ENCODE measurements around the gene RYR3. TPM values are rescaled to one million over a fixed set of nuclear protein-coding genes. Genes with fewer than 3 reads are reported as not detected.

The RYR3 gene
- total RNA-seq, 4 donors from 2014 or later: 3.7 to 7.2 (median 4.5) TPM

DNA sequence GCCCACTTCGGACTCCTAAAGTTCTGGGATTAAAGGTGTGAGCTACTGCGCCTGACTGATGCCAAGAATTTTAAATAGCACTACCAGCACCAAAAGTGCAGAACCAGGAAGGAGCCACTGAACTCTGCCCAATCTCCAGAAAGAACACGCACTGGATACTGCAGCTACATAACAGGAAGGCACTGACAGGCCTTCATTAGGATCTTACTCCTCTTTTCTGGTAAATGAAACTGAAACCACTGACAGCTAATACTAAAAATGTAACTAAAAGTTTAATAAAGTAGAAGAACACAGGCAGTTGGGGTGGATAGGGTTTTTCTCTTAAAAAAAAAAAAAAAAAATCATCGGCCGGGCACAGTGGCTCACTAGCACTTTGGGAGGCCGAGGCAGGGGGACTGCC, 583.4 kb downstream of the RYR3 start:
- no peak for DNase-seq (ENCODE audit: extremely low spot score)
- no peaks in the 10 kb centered on the region for H3K9me3 ChIP-seq
- TF ChIP-seq POLR2AphosphoS5 (IDR thresholded peaks at IDR 0.05) (no peak), EP300 (IDR thresholded peaks at IDR 0.05) (no peak), POLR2A (IDR thresholded peaks at IDR 0.05; ENCODE audit: low read depth) (no peak)
- TF ChIP-seq, protein P1, sequence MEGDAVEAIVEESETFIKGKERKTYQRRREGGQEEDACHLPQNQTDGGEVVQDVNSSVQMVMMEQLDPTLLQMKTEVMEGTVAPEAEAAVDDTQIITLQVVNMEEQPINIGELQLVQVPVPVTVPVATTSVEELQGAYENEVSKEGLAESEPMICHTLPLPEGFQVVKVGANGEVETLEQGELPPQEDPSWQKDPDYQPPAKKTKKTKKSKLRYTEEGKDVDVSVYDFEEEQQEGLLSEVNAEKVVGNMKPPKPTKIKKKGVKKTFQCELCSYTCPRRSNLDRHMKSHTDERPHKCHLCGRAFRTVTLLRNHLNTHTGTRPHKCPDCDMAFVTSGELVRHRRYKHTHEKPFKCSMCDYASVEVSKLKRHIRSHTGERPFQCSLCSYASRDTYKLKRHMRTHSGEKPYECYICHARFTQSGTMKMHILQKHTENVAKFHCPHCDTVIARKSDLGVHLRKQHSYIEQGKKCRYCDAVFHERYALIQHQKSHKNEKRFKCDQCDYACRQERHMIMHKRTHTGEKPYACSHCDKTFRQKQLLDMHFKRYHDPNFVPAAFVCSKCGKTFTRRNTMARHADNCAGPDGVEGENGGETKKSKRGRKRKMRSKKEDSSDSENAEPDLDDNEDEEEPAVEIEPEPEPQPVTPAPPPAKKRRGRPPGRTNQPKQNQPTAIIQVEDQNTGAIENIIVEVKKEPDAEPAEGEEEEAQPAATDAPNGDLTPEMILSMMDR (IDR thresholded peaks at IDR 0.05): no peak
- intact Hi-C loops (cut with DNase I): no loop called here
- WGBS: 92% methylated on average over 6 of the region's 6 CpGs
- peaks cover 0 to 4% (median 0%) of the 10 kb centered on the region in 4 donors for H3K4me1 ChIP-seq
- no peaks in the 10 kb centered on the region for H3K27me3 ChIP-seq
- H3K36me3 ChIP-seq: no peaks in the 10 kb centered on the region
- no peak overlapping the region for H3K4me3 ChIP-seq
- H3K27ac ChIP-seq (replicated peaks in 1 of 4): no peak overlapping the region

DNA sequence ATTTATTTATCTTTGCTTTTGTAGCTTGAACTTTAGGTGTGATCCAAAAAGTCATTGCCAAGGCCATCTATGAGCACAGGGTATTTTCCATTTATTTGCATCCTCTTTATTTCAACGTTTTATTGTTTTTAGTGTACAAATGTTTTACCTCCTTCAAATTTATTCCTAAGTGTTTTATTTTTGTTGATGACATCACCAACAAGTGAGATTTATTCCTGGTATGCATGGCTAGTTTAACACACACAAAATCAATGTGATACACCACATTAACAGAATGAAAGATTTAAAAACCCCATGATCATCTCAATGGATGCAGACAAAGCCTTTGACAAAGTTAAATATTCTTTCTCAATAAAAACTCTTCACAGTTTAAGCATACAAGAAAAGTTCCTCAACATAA, 591.3 kb downstream of the RYR3 start:
- DNase-seq (ENCODE audit: extremely low spot score): no peak
- no peak for TF ChIP-seq POLR2A (IDR thresholded peaks at IDR 0.05; ENCODE audit: low read depth)
- TF ChIP-seq EP300 (IDR thresholded peaks at IDR 0.05): no peak
- no peak for TF ChIP-seq POLR2AphosphoS5 (IDR thresholded peaks at IDR 0.05)
- TF ChIP-seq, protein P1 (IDR thresholded peaks at IDR 0.05): no peak
- Histone ChIP-seq H3K27me3 (no peaks in the 10 kb centered on the region), H3K4me1 (peaks cover 0 to 4% (median under 1%) of the 10 kb centered on the region in 4 donors), H3K9me3 (no peaks in the 10 kb centered on the region), H3K27ac (replicated peaks in 1 of 4) (no peak overlapping the region), H3K36me3 (no peaks in the 10 kb centered on the region), H3K4me3 (no peak overlapping the region)
- WGBS: 0% methylated on average over 1 of the region's 1 CpG
- intact Hi-C loops (cut with DNase I): no loop called here

DNA sequence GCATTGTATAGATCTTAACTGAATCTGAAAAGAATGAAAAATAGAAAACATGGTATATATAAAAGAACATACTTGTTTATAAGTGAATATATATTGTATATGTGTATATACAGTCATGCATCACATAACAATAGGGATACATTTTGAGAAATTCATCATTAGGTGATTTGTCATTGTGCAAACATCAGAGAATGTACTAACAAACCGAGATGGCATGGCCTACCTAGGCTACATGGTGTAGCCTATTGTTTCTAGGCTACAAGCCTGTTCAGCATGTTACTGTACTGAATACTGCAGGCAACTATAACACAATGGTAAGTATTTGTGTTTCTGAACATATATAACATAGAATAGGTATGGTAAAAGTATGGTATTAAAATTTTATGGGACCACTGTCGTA, 592.9 kb downstream of the RYR3 start:
- intact Hi-C loops (cut with DNase I): no loop called here
- Histone ChIP-seq H3K4me1 (peaks cover 0 to 7% (median 5%) of the 10 kb centered on the region in 4 donors), H3K27me3 (no peaks in the 10 kb centered on the region), H3K27ac (replicated peaks in 1 of 4) (no peak overlapping the region), H3K9me3 (no peaks in the 10 kb centered on the region), H3K36me3 (no peaks in the 10 kb centered on the region), H3K4me3 (no peak overlapping the region)
- DNase-seq (ENCODE audit: extremely low spot score): no peak
- 94% methylated on average over 2 of the region's 2 CpGs for WGBS
- TF ChIP-seq EP300 (IDR thresholded peaks at IDR 0.05) (no peak), POLR2A (IDR thresholded peaks at IDR 0.05; ENCODE audit: low read depth) (no peak), POLR2AphosphoS5 (IDR thresholded peaks at IDR 0.05) (no peak)
- TF ChIP-seq, protein P1 (IDR thresholded peaks at IDR 0.05): no peak

DNA sequence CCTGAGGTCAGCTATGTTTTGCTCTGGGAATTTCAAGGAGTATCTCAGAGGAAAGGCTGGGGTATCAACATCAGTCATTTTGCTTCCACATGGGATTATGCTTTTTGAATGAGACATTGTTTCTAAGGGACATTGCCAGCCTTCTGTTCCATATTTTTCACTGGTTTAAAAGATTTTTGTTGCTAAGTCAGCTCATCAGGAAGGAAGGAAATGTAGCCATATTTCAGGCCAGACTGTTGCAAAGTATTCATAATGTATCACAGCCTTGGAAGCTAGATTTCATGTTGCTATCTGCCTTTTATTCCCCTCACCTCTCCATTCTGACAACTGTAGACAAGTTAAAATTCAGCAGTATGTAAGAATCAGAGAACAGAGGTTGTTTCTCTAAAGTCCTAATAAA, 596.6 kb downstream of the RYR3 start:
- no peaks in the 10 kb centered on the region for H3K27me3 ChIP-seq
- H3K27ac ChIP-seq (replicated peaks in 1 of 4): no peak overlapping the region
- peaks cover 0 to 7% (median 5%) of the 10 kb centered on the region in 4 donors for H3K4me1 ChIP-seq
- H3K9me3 ChIP-seq: no peaks in the 10 kb centered on the region
- TF ChIP-seq EP300 (IDR thresholded peaks at IDR 0.05): no peak
- TF ChIP-seq, protein P1 (IDR thresholded peaks at IDR 0.05): no peak
- no peak for TF ChIP-seq POLR2AphosphoS5 (IDR thresholded peaks at IDR 0.05)
- TF ChIP-seq POLR2A (IDR thresholded peaks at IDR 0.05; ENCODE audit: low read depth): no peak
- DNase-seq (ENCODE audit: extremely low spot score): no peak
- intact Hi-C loops (cut with DNase I): no loop called here
- H3K36me3 ChIP-seq: no peaks in the 10 kb centered on the region
- H3K4me3 ChIP-seq: no peak overlapping the region

DNA sequence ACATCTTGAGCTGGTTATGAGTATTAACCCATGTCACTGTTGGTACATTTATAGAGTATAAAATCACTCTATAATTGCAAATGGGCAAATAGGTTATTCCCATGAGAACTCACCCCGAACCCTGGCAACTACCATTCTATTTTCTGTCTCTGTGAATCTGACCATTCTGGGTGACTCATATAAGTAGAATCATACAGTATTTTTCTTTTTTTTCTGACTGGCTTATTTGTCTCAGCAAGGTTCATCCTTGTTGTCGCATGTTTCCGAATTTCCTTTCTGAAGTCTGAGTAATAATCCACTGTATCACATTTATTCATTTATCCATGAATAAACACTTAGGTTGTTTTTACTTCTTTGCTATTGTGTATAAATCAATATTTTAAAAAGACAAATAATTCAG, 597.6 kb downstream of the RYR3 start:
- intact Hi-C loops (cut with DNase I): no loop called here
- H3K27ac ChIP-seq (replicated peaks in 1 of 4): no peak overlapping the region
- TF ChIP-seq POLR2A (IDR thresholded peaks at IDR 0.05; ENCODE audit: low read depth) (no peak), EP300 (IDR thresholded peaks at IDR 0.05) (no peak), POLR2AphosphoS5 (IDR thresholded peaks at IDR 0.05) (no peak)
- TF ChIP-seq, protein P1 (IDR thresholded peaks at IDR 0.05): no peak
- no peak overlapping the region for H3K4me3 ChIP-seq
- H3K4me1 ChIP-seq: peaks cover 0 to 7% (median 5%) of the 10 kb centered on the region in 4 donors
- no peaks in the 10 kb centered on the region for H3K36me3 ChIP-seq
- 77% methylated on average over 3 of the region's 3 CpGs for WGBS
- DNase-seq (ENCODE audit: extremely low spot score): no peak
- H3K27me3 ChIP-seq: no peaks in the 10 kb centered on the region
- no peaks in the 10 kb centered on the region for H3K9me3 ChIP-seq

Measured in esophagus muscularis mucosa (tissue), 4 donors.